ENCODE results near the gene ODC1. TPM values are rescaled to one million over a fixed set of nuclear protein-coding genes. Genes with fewer than 3 reads are reported as not detected.

ODC1 gene
- total RNA-seq, 2 donors from 2014 or later, result 51.7 to 67.6 TPM

GRCh38 chr2:10426726-10427617 is 21.2 kb downstream of the ODC1 start:
- intact Hi-C loops (cut with DNase I), result no loop called here
- DNase-seq (ENCODE audit: low spot score), result no peak

GRCh38 chr2:10425699-10426098 is 22.4 kb downstream of the ODC1 start:
- DNase-seq (ENCODE audit: low spot score), result no peak
- intact Hi-C loops (cut with DNase I), result no loop called here

GRCh38 chr2:10424916-10425505 is 23.1 kb downstream of the ODC1 start:
- no peak for DNase-seq (ENCODE audit: low spot score)
- intact Hi-C loops (cut with DNase I), result no loop called here

- no peak for DNase-seq (ENCODE audit: low spot score)
- intact Hi-C loops (cut with DNase I), result no loop called here
Measured at GRCh38 chr2:10424051-10424450, 24.1 kb downstream of the ODC1 start.

- no peak for DNase-seq (ENCODE audit: low spot score)
- intact Hi-C loops (cut with DNase I), result no loop called here
Measured at GRCh38 chr2:10423400-10423774, 24.7 kb downstream of the ODC1 start.

- no peak for DNase-seq (ENCODE audit: low spot score)
- intact Hi-C loops (cut with DNase I), result no loop called here
Measured at GRCh38 chr2:10422732-10423399, 25.3 kb downstream of the ODC1 start.

GRCh38 chr2:10422251-10422650 is 25.9 kb downstream of the ODC1 start:
- no peak for DNase-seq (ENCODE audit: low spot score)
- intact Hi-C loops (cut with DNase I), result no loop called here

GRCh38 chr2:10419553-10420257 is 28.4 kb downstream of the ODC1 start:
- intact Hi-C loops (cut with DNase I), result loop anchor here in 1 of 2 donors (5.0 kb wide), 1 partner anchor 292 kb away; no protein-coding TSS in a partner anchor
- DNase-seq (ENCODE audit: low spot score), result no peak

GRCh38 chr2:10417551-10418335 is 30.4 kb downstream of the ODC1 start:
- DNase-seq (ENCODE audit: low spot score), result no peak
- intact Hi-C loops (cut with DNase I), result loop anchor here in 1 of 2 donors (5.0 kb wide), 1 partner anchor 290 kb away; no protein-coding TSS in a partner anchor

- no peak for DNase-seq (ENCODE audit: low spot score)
- intact Hi-C loops (cut with DNase I), result loop anchor here in 1 of 2 donors (5.0 kb wide), 1 partner anchor 288 kb away; no protein-coding TSS in a partner anchor
Measured at GRCh38 chr2:10415640-10416039, 32.5 kb downstream of the ODC1 start.

GRCh38 chr2:10415048-10415447 is 33.1 kb downstream of the ODC1 start:
- intact Hi-C loops (cut with DNase I), result loop anchor here in 1 of 2 donors (5.0 kb wide), 1 partner anchor 288 kb away; no protein-coding TSS in a partner anchor
- DNase-seq (ENCODE audit: low spot score), result no peak

GRCh38 chr2:10414591-10414990 is 33.5 kb downstream of the ODC1 start:
- intact Hi-C loops (cut with DNase I), result no loop called here
- DNase-seq (ENCODE audit: low spot score), result no peak

- no peak for DNase-seq (ENCODE audit: low spot score)
- intact Hi-C loops (cut with DNase I), result no loop called here
Measured at GRCh38 chr2:10413991-10414451, 34.1 kb downstream of the ODC1 start.

GRCh38 chr2:10413503-10413902 is 34.6 kb downstream of the ODC1 start:
- intact Hi-C loops (cut with DNase I), result no loop called here
- DNase-seq (ENCODE audit: low spot score), result no peak

- DNase-seq (ENCODE audit: low spot score), result no peak
- intact Hi-C loops (cut with DNase I), result no loop called here
Measured at GRCh38 chr2:10412380-10412779, 35.7 kb downstream of the ODC1 start.

- intact Hi-C loops (cut with DNase I), result no loop called here
- DNase-seq (ENCODE audit: low spot score), result no peak
Measured at GRCh38 chr2:10411557-10411956, 36.6 kb downstream of the ODC1 start.

GRCh38 chr2:10410823-10411437 is 37.2 kb downstream of the ODC1 start:
- no peak for DNase-seq (ENCODE audit: low spot score)
- intact Hi-C loops (cut with DNase I), result no loop called here

All from posterior vena cava (tissue), 2 donors.